Spleen (tissue), 11 donors: Measurements from ENCODE around the gene TAF4. TPM values are rescaled to one million over a fixed set of nuclear protein-coding genes. Genes with fewer than 3 reads are reported as not detected.
"Not testable (repeated sequence)": the region's sequence is repeated elsewhere in the genome, so short reads cannot be mapped to it uniquely, and the experiment has no call there.

ENCODE experiments used
- DNase-seq: peaks from one replicate; pipeline ENCODE4 v3.0.0-alpha.2; 2020
- H3K27ac ChIP-seq, 8 donors: fragments of 200-600 bp; sonication (generic) in 7 of 8; 1 replicate in 4 of 8; 2 replicates in 4 of 8; pipeline versions ENCODE4 v1.5.0 to v1.8.0; 2016 to 2021; ENCODE audit warnings: inconsistent platforms in 4 of 8, mild to moderate bottlenecking in 4 of 8, moderate library complexity in 1 of 8
- H3K27me3 ChIP-seq, 7 donors: fragments of 200-600 bp; sonication (generic) in 6 of 7; replicated peaks in 1 of 7; 1 replicate in 4 of 7; 2 replicates in 3 of 7; pipeline versions ENCODE4 v1.5.0 to v1.8.0; 2016 to 2021; ENCODE audit warnings: inconsistent platforms in 3 of 7, mild to moderate bottlenecking in 1 of 7
- H3K36me3 ChIP-seq, 6 donors: fragments of 200-600 bp; sonication (generic) in 5 of 6; 1 replicate in 4 of 6; 2 replicates in 2 of 6; pipeline versions ENCODE4 v1.5.0 to v1.8.0; 2016 to 2021; ENCODE audit warnings: inconsistent platforms in 2 of 6
- H3K4me1 ChIP-seq, 6 donors: fragments of 200-600 bp; sonication (generic) in 5 of 6; 1 replicate in 3 of 6; 2 replicates in 3 of 6; pipeline versions ENCODE4 v1.5.0 to v1.8.0; 2016 to 2021; ENCODE audit warnings: inconsistent platforms in 3 of 6
- H3K4me3 ChIP-seq, 8 donors: fragments of 200-600 bp; sonication (generic) in 7 of 8; 1 replicate in 4 of 8; 2 replicates in 4 of 8; pipeline versions ENCODE4 v1.5.0 to v1.8.0; 2016 to 2021; ENCODE audit warnings: inconsistent platforms in 4 of 8, mild to moderate bottlenecking in 4 of 8, moderate library complexity in 2 of 8
- H3K9me3 ChIP-seq, 8 donors: fragments of 200-600 bp; sonication (generic) in 7 of 8; 1 replicate in 4 of 8; 2 replicates in 4 of 8; pipeline versions ENCODE4 v1.5.0 to v1.8.0; 2016 to 2021; ENCODE audit warnings: inconsistent platforms in 4 of 8
- POLR2A ChIP-seq, 3 donors: fragments of 450-650 bp; IDR thresholded peaks; one replicate each; pipeline ENCODE4 v1.5.1; 2017; ENCODE audit warnings: antibody characterized with exemption in 3 of 3, mild to moderate bottlenecking in 1 of 3
- POLR2AphosphoS5 ChIP-seq, 3 donors: sonication (generic); formaldehyde crosslinking; IDR thresholded peaks; one replicate each; pipeline ENCODE4 v1.5.1; 2017; ENCODE audit warnings: antibody characterized with exemption in 3 of 3
- WGBS, 5 donors: extraction: QIAGEN DNeasy Blood & Tissue Kit in 3 of 5; methylation state at CpG; one replicate each; pipeline versions ENCODE4 v1.1.5 to v1.1.7; 2013 to 2018; 5-methylcytosine and 5-hydroxymethylcytosine counted together
- intact Hi-C: fragments of 100-400 bp; cut with DNase I; formaldehyde crosslinking; loops from one replicate; pipeline ENCODE4 v1.15.0; 2023; ENCODE audit warnings: low total_unique reads
- polyA plus RNA-seq, 3 donors: library from polyadenylated mRNA; stranded (reverse); fragments of 200-250 nt; gene quantifications; one replicate each; pipeline ENCODE4 v1.2.1, GENCODE V29; 2013
- total RNA-seq, 7 donors: library from RNA; depleted of rRNA in 3 of 7; stranded (reverse); fragments of >200 nt in 3 of 7; fragmentation: NEBNext Ultra II Directional in 4 of 7; extraction: Animal tissue kit (Norgen Biotek cat#: 25700) in 4 of 7; gene quantifications; one replicate each; pipeline versions ENCODE4 v1.1.0 to v1.2.1, GENCODE V29; 2016 to 2021
- TF ChIP-seq, protein P1 (sequence below), 11 experiments: fragments of 200-600 bp in 7 of 11; fragments of 450-650 bp in 4 of 11; sonication (generic) in 4 of 11; IDR thresholded peaks in 8 of 11; conservative IDR thresholded peaks in 3 of 11; 1 replicate in 7 of 11; 2 replicates in 4 of 11; pipeline versions ENCODE4 v1.4.0 to v1.8.0; 2016 to 2021; ENCODE audit warnings: antibody characterized with exemption in 11 of 11, inconsistent platforms in 4 of 11, mild to moderate bottlenecking in 1 of 11
- donor health status: healthy with polysubstance abuse.
- donor health status: DM: no; HTN: no; CAD: no; lungs with moderate emphysema.
- donor health status: DM: no; HTN: no; CAD: no.
- donor health status: Bipolar disorder and iron deficiency.
- donor health status: healthy.
- donor health status: DM: no; HTN: no; CAD: no.
- donor health status: DM: yes; HTN: yes; CAD: no.

Gene TAF4
- total and polyA plus RNA-seq, 10 donors: 4.3 to 28.3 (median 16.5) TPM

GRCh38 chr20:61982951-61983315, 82.7 kb downstream of the TAF4 start:
- intact Hi-C loops: no loop called here
- peaks cover 0 to 72% (median 22%) of the 10 kb centered on the region in 6 donors for H3K36me3 ChIP-seq
- H3K9me3 ChIP-seq: peaks cover 0 to 4% (median 0%) of the 10 kb centered on the region in 8 donors
- no peak for DNase-seq
- TF ChIP-seq, protein P1, sequence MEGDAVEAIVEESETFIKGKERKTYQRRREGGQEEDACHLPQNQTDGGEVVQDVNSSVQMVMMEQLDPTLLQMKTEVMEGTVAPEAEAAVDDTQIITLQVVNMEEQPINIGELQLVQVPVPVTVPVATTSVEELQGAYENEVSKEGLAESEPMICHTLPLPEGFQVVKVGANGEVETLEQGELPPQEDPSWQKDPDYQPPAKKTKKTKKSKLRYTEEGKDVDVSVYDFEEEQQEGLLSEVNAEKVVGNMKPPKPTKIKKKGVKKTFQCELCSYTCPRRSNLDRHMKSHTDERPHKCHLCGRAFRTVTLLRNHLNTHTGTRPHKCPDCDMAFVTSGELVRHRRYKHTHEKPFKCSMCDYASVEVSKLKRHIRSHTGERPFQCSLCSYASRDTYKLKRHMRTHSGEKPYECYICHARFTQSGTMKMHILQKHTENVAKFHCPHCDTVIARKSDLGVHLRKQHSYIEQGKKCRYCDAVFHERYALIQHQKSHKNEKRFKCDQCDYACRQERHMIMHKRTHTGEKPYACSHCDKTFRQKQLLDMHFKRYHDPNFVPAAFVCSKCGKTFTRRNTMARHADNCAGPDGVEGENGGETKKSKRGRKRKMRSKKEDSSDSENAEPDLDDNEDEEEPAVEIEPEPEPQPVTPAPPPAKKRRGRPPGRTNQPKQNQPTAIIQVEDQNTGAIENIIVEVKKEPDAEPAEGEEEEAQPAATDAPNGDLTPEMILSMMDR (IDR thresholded peaks at IDR 0.05 in 8 of 11, conservative IDR thresholded peaks at IDR 0.05 in 3 of 11): no peak
- TF ChIP-seq POLR2AphosphoS5 (IDR thresholded peaks at IDR 0.05): no peak
- TF ChIP-seq POLR2A (IDR thresholded peaks at IDR 0.05): no peak
- no peak overlapping the region for H3K27ac ChIP-seq
- 94 to 96% (median 95%) methylated on average over 11 of the region's 11 CpGs for whole genome bisulfite sequencing, 5 donors
- no peaks in the 10 kb centered on the region for H3K27me3 ChIP-seq
- peaks cover 0 to 15% (median 10%) of the 10 kb centered on the region in 6 donors for H3K4me1 ChIP-seq
- H3K4me3 ChIP-seq: no peak overlapping the region

DNA sequence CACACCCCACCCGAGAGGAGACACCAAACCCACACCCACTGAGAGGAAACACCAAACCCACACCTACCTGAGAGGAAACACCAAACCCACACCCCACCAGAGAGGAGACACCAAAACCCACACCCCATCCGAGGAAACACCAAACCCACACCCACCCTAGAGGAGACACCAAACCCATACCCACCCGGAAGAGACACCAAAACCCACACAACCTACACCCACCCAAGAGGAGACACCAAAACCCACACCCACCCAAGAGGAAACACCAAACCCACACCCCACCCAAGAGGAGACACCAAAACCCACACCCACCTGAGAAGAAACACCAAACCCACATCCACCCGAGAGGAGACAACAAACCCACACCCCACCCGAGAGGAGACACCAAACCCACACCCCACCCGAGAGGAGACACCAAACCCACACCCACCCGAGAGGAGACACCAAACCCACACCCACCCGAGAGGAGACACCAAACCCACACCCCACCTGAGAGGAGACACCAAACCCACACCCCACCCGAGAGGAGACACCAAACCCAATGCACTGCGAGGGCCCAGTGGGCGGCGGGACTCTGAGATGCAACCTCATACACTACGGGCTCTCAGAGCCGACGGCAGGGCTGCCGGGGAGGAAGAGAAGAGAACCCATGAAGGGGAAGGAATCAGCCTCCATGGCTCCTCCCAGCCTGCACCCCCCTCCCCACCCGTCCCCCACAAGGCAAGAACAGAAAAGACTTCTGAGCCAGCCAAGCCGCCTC, 83.3 kb downstream of the TAF4 start:
- no peak overlapping the region for H3K27ac ChIP-seq
- peaks cover 0 to 15% (median 10%) of the 10 kb centered on the region in 6 donors for H3K4me1 ChIP-seq
- 77 to 83% (median 80%) methylated on average over 16 to 18 of the region's 18 CpGs for WGBS, 5 donors
- TF ChIP-seq, protein P1 (IDR thresholded peaks at IDR 0.05 in 8 of 11, conservative IDR thresholded peaks at IDR 0.05 in 3 of 11): no peak
- TF ChIP-seq POLR2A (IDR thresholded peaks at IDR 0.05) (no peak), POLR2AphosphoS5 (IDR thresholded peaks at IDR 0.05) (no peak)
- peaks cover 0 to 4% (median 0%) of the 10 kb centered on the region in 8 donors for H3K9me3 ChIP-seq
- H3K36me3 ChIP-seq: peaks cover 0 to 71% (median 17%) of the 10 kb centered on the region in 6 donors
- DNase-seq: peak; percentile 12
- no peaks in the 10 kb centered on the region for H3K27me3 ChIP-seq
- no peak overlapping the region for H3K4me3 ChIP-seq
- intact Hi-C loops: no loop called here

DNA sequence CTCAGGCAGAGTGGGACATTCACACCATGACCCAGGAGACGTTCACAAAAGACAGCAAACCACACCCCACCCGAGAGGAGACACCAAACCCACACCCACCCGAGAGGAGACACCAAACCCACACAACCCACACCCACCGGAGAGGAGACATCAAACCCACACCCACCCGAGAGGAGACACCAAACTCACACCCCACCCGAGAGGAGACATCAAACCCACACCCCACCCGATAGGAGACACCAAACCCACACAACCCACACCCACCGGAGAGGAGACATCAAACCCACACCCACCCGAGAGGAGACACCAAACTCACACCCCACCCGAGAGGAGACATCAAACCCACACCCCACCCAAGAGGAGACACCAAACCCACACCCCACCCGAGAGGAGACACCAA, 84.0 kb downstream of the TAF4 start:
- peak; percentile 25 for DNase-seq
- WGBS, 5 donors: 62 to 83% (median 80%) methylated on average over 10 to 11 of the region's 11 CpGs
- intact Hi-C loops: not testable (repeated sequence)

GRCh38 chr20:61980647-61981583, 84.8 kb downstream of the TAF4 start:
- TF ChIP-seq POLR2AphosphoS5 (IDR thresholded peaks at IDR 0.05) (peak in 2 of 3 donors; percentile 33 to 57), POLR2A (IDR thresholded peaks at IDR 0.05) (no peak)
- TF ChIP-seq, protein P1 (IDR thresholded peaks at IDR 0.05 in 8 of 11, conservative IDR thresholded peaks at IDR 0.05 in 3 of 11): peak in 10 of 11 experiments; percentile 40 to 84 (median 63)
- Histone ChIP-seq H3K36me3 (peaks cover 0 to 74% (median 15%) of the 10 kb centered on the region in 6 donors), H3K27me3 (no peaks in the 10 kb centered on the region), H3K27ac (no peak overlapping the region), H3K9me3 (peaks cover 0 to 4% (median 0%) of the 10 kb centered on the region in 8 donors), H3K4me3 (no peak overlapping the region), H3K4me1 (peaks cover 0 to 15% (median 10%) of the 10 kb centered on the region in 6 donors)
- intact Hi-C loops: no loop called here
- 72 to 80% (median 73%) methylated on average over 22 of the region's 22 CpGs for WGBS, 5 donors
- DNase-seq: peak; percentile 76

More for the DNA sequence above, 84.0 kb downstream of the TAF4 start:
- not testable (repeated sequence) for H3K9me3 ChIP-seq, H3K4me3 ChIP-seq, H3K27ac ChIP-seq, H3K27me3 ChIP-seq
- H3K36me3 ChIP-seq: peaks cover 0 to 71% (median 11%) of the 10 kb centered on the region in 6 donors
- H3K4me1 ChIP-seq: peaks cover 0 to 15% (median 10%) of the 10 kb centered on the region in 6 donors
